ENCODE results near the gene HNRNPUL1.
A peak's percentile ranks its signal among the peaks of the same experiment; 100 is the strongest.
"Not testable (repeated sequence)": the region's sequence is repeated elsewhere in the genome, so short reads cannot be mapped to it uniquely, and the experiment has no call there.

The HNRNPUL1 gene

GRCh38 chr19:41341669-41342490 is 77.7 kb downstream of the HNRNPUL1 start:
- no peak for FAIRE-seq
- TF ChIP-seq POLR2AphosphoS5 (IDR thresholded peaks at IDR 0.05; ENCODE audit: low read depth, low read length) (no peak), POU2F2 (IDR thresholded peaks at IDR 0.05; ENCODE audit: low read depth, low read length) (no peak)
- no peak for DNase-seq (ENCODE audit: insufficient read length, low spot score)

GRCh38 chr19:41344162-41344561 is 80.0 kb downstream of the HNRNPUL1 start:
- DNase-seq (ENCODE audit: insufficient read length, low spot score), result no peak
- no peak for FAIRE-seq
- TF ChIP-seq PAX5 (IDR thresholded peaks at IDR 0.05; ENCODE audit: insufficient read depth, low read length, severe bottlenecking) (no peak), POU2F2 (IDR thresholded peaks at IDR 0.05; ENCODE audit: low read depth, low read length) (no peak), POLR2AphosphoS5 (IDR thresholded peaks at IDR 0.05; ENCODE audit: low read depth, low read length) (no peak), TAF1 (IDR thresholded peaks at IDR 0.05; ENCODE audit: low read depth, low read length) (no peak), SPI1 (IDR thresholded peaks at IDR 0.05; ENCODE audit: low read depth, low read length) (no peak), POLR2A (IDR thresholded peaks at IDR 0.05; ENCODE audit: low read depth, low read length) (no peak)

GRCh38 chr19:41346916-41347315 is 82.7 kb downstream of the HNRNPUL1 start:
- not testable (repeated sequence) for FAIRE-seq; DNase-seq (ENCODE audit: insufficient read length, low spot score)

GRCh38 chr19:41350735-41351338 is 86.7 kb downstream of the HNRNPUL1 start:
- FAIRE-seq (no peak), DNase-seq (ENCODE audit: insufficient read length, low spot score) (no peak)
- TF ChIP-seq PAX5 (IDR thresholded peaks at IDR 0.05; ENCODE audit: insufficient read depth, low read length, severe bottlenecking) (no peak), POU2F2 (IDR thresholded peaks at IDR 0.05; ENCODE audit: low read depth, low read length) (0 out of 2 replicates have a peak, but pooled peaks have one; percentile 5)

GRCh38 chr19:41351339-41352245 is 87.4 kb downstream of the HNRNPUL1 start:
- peak; percentile 88 for FAIRE-seq
- peak; percentile 81 for DNase-seq (ENCODE audit: insufficient read length, low spot score)

GRCh38 chr19:41352279-41352608 is 88.1 kb downstream of the HNRNPUL1 start:
- DNase-seq (ENCODE audit: insufficient read length, low spot score), result no peak
- no peak for FAIRE-seq
- no peak for TF ChIP-seq POU2F2 (IDR thresholded peaks at IDR 0.05; ENCODE audit: low read depth, low read length)
- no peak for TF ChIP-seq TAF1 (IDR thresholded peaks at IDR 0.05; ENCODE audit: low read depth, low read length)
- TF ChIP-seq PAX5 (IDR thresholded peaks at IDR 0.05; ENCODE audit: insufficient read depth, low read length, severe bottlenecking), result no peak
- TF ChIP-seq SPI1 (IDR thresholded peaks at IDR 0.05; ENCODE audit: low read depth, low read length), result no peak
- no peak for TF ChIP-seq POLR2AphosphoS5 (IDR thresholded peaks at IDR 0.05; ENCODE audit: low read depth, low read length)
- no peak for TF ChIP-seq POLR2A (IDR thresholded peaks at IDR 0.05; ENCODE audit: low read depth, low read length)

More at GRCh38 chr19:41351339-41352245, 87.4 kb downstream of the HNRNPUL1 start:
- TF ChIP-seq POU2F2 (IDR thresholded peaks at IDR 0.05; ENCODE audit: low read depth, low read length) (0 out of 2 replicates have a peak, but pooled peaks have one; percentile 4), POLR2AphosphoS5 (IDR thresholded peaks at IDR 0.05; ENCODE audit: low read depth, low read length) (0 out of 2 replicates have a peak, but pooled peaks have one; percentile 63), POLR2A (IDR thresholded peaks at IDR 0.05; ENCODE audit: low read depth, low read length) (peak; percentile 57; the same call in 1 of the 2 replicates), SPI1 (IDR thresholded peaks at IDR 0.05; ENCODE audit: low read depth, low read length) (peak; percentile 81), PAX5 (IDR thresholded peaks at IDR 0.05; ENCODE audit: insufficient read depth, low read length, severe bottlenecking) (no peak), TAF1 (IDR thresholded peaks at IDR 0.05; ENCODE audit: low read depth, low read length) (no peak)

- no peak for TF ChIP-seq POLR2AphosphoS5 (IDR thresholded peaks at IDR 0.05; ENCODE audit: low read depth, low read length)
- TF ChIP-seq POU2F2 (IDR thresholded peaks at IDR 0.05; ENCODE audit: low read depth, low read length), result no peak; the same call in 1 of the 2 replicates
- no peak for TF ChIP-seq POLR2A (IDR thresholded peaks at IDR 0.05; ENCODE audit: low read depth, low read length)
- no peak; the same call in 1 of the 2 replicates for TF ChIP-seq SPI1 (IDR thresholded peaks at IDR 0.05; ENCODE audit: low read depth, low read length)
- TF ChIP-seq PAX5 (IDR thresholded peaks at IDR 0.05; ENCODE audit: insufficient read depth, low read length, severe bottlenecking), result no peak
- TF ChIP-seq TAF1 (IDR thresholded peaks at IDR 0.05; ENCODE audit: low read depth, low read length), result no peak; the same call in 1 of the 2 replicates
- peak; percentile 74 for DNase-seq (ENCODE audit: insufficient read length, low spot score)
- FAIRE-seq, result peak; percentile 85
Observed at GRCh38 chr19:41352609-41353465, 88.7 kb downstream of the HNRNPUL1 start.

GRCh38 chr19:41353466-41354342 is 89.5 kb downstream of the HNRNPUL1 start, which contains the start of gene TGFB1:
Gene TGFB1 (minus strand): TSS chr19:41353922. CDS start chr19:41353044, 878 bp downstream.
- TF ChIP-seq POU2F2 (IDR thresholded peaks at IDR 0.05; ENCODE audit: low read depth, low read length) (no peak), POLR2A (IDR thresholded peaks at IDR 0.05; ENCODE audit: low read depth, low read length) (peak; percentile 58; the same call in 1 of the 2 replicates)
- FAIRE-seq (peak; percentile 94), DNase-seq (ENCODE audit: insufficient read length, low spot score) (peak; percentile 97)

Data from GM12891 (cell line).